ENCODE data around the gene HIPK4. TPM values are rescaled to one million over a fixed set of nuclear protein-coding genes. Genes with fewer than 3 reads are reported as not detected.
A peak's percentile ranks its signal among the peaks of the same experiment; 100 is the strongest.

The HIPK4 gene
- total and polyA plus RNA-seq, 2 of the 8 experiments (the other 6 are each of a cell fraction or from before 2014, with no cell fraction given) = 0.15 to 0.57 TPM

DNA sequence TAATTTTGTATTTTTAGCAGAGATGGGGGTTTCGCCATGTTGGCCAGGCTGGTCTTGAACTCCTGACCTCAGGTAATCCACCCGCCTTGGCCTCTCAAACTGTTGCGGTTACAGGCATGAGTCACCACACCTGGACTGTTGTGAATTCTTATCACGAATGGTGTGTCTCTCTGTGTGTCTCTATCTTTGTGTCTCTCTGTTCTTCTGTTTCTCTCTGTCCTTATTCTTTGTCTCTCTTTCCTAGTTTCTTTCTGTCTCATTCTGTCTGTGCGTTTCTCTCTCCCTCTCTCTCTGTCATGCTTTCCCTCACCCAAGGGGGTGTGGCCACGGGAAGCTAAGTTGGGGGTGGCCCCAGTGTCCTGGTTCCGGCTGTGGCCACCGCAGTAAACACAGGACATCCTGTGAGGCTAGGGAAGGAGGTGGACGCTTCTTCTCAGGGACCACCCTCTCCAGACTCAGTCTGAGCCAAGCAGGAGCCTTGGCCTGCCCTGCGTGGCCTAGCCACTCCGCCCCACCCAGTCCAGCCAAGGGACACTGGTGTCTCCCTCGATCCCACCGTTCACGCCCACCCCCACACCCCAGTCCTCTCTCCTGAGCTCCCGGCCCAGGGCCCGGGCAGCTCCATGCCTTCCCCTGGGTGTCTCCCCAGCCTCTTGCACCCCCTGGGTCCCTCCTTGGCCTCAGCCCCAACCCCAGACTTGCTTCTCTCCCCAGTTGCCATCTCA, 27.1 kb upstream of the HIPK4 start:
- no peaks in the 10 kb centered on the region for H4K20me1 ChIP-seq (replicated peaks in 1 of 2; ENCODE audit: control insufficient read depth in 1 of 2, insufficient read depth in 2 of 2, low read length in 2 of 2)
- WGBS, 2 experiments (ENCODE audit: extremely low coverage in 1 of 2, insufficient coverage in 1 of 2, insufficient read length in 1 of 2, insufficient replicate concordance in 2 of 2, low coverage in 1 of 2, low lambda C conversion rate in 2 of 2, missing lambda C conversion rate in 1 of 2) = 76% methylated on average over 11 of the region's 16 CpGs; no CpG with 5 or more reads in 1 of the 2 experiments
- POLR2A ChIA-PET (ENCODE audit: partially characterized antibody) = interaction anchor here (1.3 to 4.7 kb wide), 6 partner anchors 9 to 28 kb away, joined by 3 to 18 read pairs (median 7); partner anchors contain the start of gene SERTAD1
- TF ChIP-seq GTF2F1 (IDR thresholded peaks at IDR 0.05; ENCODE audit: borderline replicate concordance, low read depth, low read length) (no peak), NANOG (IDR thresholded peaks at IDR 0.05; ENCODE audit: insufficient read depth, low read depth, low read length, poor library complexity, severe bottlenecking) (no peak), SIN3A (conservative IDR thresholded peaks at IDR 0.05 in 1 of 2, IDR thresholded peaks at IDR 0.05 in 1 of 2; ENCODE audit: low read depth in 1 of 2, low read length in 2 of 2) (no peak), ASH2L (IDR thresholded peaks at IDR 0.05; ENCODE audit: low read length) (no peak), RBBP5 (IDR thresholded peaks at IDR 0.05; ENCODE audit: borderline replicate concordance, low read depth, low read length) (no peak), TEAD4 (IDR thresholded peaks at IDR 0.05; ENCODE audit: low read depth, low read length) (no peak)
- TF ChIP-seq, protein P1, sequence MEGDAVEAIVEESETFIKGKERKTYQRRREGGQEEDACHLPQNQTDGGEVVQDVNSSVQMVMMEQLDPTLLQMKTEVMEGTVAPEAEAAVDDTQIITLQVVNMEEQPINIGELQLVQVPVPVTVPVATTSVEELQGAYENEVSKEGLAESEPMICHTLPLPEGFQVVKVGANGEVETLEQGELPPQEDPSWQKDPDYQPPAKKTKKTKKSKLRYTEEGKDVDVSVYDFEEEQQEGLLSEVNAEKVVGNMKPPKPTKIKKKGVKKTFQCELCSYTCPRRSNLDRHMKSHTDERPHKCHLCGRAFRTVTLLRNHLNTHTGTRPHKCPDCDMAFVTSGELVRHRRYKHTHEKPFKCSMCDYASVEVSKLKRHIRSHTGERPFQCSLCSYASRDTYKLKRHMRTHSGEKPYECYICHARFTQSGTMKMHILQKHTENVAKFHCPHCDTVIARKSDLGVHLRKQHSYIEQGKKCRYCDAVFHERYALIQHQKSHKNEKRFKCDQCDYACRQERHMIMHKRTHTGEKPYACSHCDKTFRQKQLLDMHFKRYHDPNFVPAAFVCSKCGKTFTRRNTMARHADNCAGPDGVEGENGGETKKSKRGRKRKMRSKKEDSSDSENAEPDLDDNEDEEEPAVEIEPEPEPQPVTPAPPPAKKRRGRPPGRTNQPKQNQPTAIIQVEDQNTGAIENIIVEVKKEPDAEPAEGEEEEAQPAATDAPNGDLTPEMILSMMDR (IDR thresholded peaks at IDR 0.05; ENCODE audit: control extremely low read depth in 1 of 3, insufficient read depth in 1 of 3, low read depth in 1 of 3, low read length in 3 of 3) = no peak
- TF ChIP-seq, protein P2, sequence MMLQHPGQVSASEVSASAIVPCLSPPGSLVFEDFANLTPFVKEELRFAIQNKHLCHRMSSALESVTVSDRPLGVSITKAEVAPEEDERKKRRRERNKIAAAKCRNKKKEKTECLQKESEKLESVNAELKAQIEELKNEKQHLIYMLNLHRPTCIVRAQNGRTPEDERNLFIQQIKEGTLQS (IDR thresholded peaks at IDR 0.05; ENCODE audit: insufficient read depth, low read depth, low read length) = no peak

More for the DNA sequence above, 27.1 kb upstream of the HIPK4 start:
- Histone ChIP-seq H3K79me1 (ENCODE audit: low read depth, low read length) (no peaks in the 10 kb centered on the region), H3K4me2 (ENCODE audit: insufficient read depth in 1 of 2, low read depth in 2 of 2, low read length in 2 of 2) (no peak overlapping the region), H3K9me3 (ENCODE audit: insufficient read depth in 2 of 2, low read depth in 1 of 2, low read length in 1 of 2) (no peaks in the 10 kb centered on the region), H2BK15ac (ENCODE audit: low read length) (peak overlapping the region; percentile 72; the same call in 1 of the 2 replicates), H3K36me3 (ENCODE audit: control insufficient read depth in 2 of 4, insufficient read depth in 4 of 4, low read length in 3 of 4) (no peaks in the 10 kb centered on the region), H2BK120ac (replicated peaks; ENCODE audit: low read depth, low read length) (no peak overlapping the region), H4K8ac (ENCODE audit: extremely low read depth, insufficient read depth, low read length) (peak overlapping the region; percentile 26; the same call in 1 of the 2 replicates), H3K9ac (replicated peaks in 1 of 4; ENCODE audit: extremely low read depth in 1 of 4, low read depth in 3 of 4, low read length in 3 of 4) (no peak overlapping the region), H2AFZ (ENCODE audit: low read length) (no peak overlapping the region), H3K14ac (ENCODE audit: insufficient read length) (no peak overlapping the region), H3K4ac (replicated peaks; ENCODE audit: insufficient read length, low read depth, low read length) (no peak overlapping the region), H3K18ac (ENCODE audit: extremely low read depth, low read length) (no peak overlapping the region; the same call in 1 of the 2 replicates), H3K79me2 (ENCODE audit: control insufficient read depth in 1 of 2, insufficient read depth in 2 of 2, low read length in 2 of 2) (no peaks in the 10 kb centered on the region), H2AK5ac (ENCODE audit: low read depth, low read length) (no peak overlapping the region), H3K27ac (ENCODE audit: low read depth, low read length) (no peak overlapping the region), H3K4me1 (replicated peaks in 1 of 4; ENCODE audit: control insufficient read depth in 3 of 4, insufficient read depth in 4 of 4, low read length in 3 of 4) (peaks cover 4 to 18% (median 9%) of the 10 kb centered on the region in 4 experiments), H4K91ac (replicated peaks; ENCODE audit: insufficient read length, low read length) (peak overlapping the region; percentile 75), H2BK20ac (ENCODE audit: low read length) (no peak overlapping the region), H3K23ac (ENCODE audit: insufficient read length) (no peak overlapping the region), H3K27me3 (replicated peaks in 1 of 4; ENCODE audit: control insufficient read depth in 3 of 4, extremely low read depth in 1 of 4, insufficient read depth in 3 of 4, low read length in 3 of 4) (no peaks in the 10 kb centered on the region; a peak in 1 of 7 replicates), H3K23me2 (ENCODE audit: low read depth, low read length) (peaks cover 3% of the 10 kb centered on the region; the same call in 1 of the 2 replicates), H3K56ac (replicated peaks; ENCODE audit: insufficient read length, low read depth, low read length) (no peak overlapping the region), H3K4me3 (ENCODE audit: extremely low read depth in 1 of 4, insufficient read depth in 2 of 4, low read depth in 3 of 4, low read length in 4 of 4) (no peak overlapping the region), H4K5ac (ENCODE audit: insufficient read length, low read depth, low read length) (no peak overlapping the region), H2BK12ac (ENCODE audit: low read depth, low read length) (0 out of 2 replicates have a peak overlapping the region, but pooled peaks have one; percentile 75), H2BK5ac (ENCODE audit: low read depth, low read length) (peak overlapping the region; percentile 78; the same call in 1 of the 2 replicates)
- FAIRE-seq (no peak), DNase-seq (ENCODE audit: low read depth in 1 of 2, low spot score in 2 of 2) (no peak)
- CTCF ChIA-PET (ENCODE audit: partially characterized antibody) = interaction anchor here (0.7 to 4.4 kb wide), 10 partner anchors 8 to 125 kb away, joined by 3 to 41 read pairs (median 4); no protein-coding TSS in a partner anchor

Measured in H1 (cell line).